ENCODE data around the gene TMEM260.

DNA sequence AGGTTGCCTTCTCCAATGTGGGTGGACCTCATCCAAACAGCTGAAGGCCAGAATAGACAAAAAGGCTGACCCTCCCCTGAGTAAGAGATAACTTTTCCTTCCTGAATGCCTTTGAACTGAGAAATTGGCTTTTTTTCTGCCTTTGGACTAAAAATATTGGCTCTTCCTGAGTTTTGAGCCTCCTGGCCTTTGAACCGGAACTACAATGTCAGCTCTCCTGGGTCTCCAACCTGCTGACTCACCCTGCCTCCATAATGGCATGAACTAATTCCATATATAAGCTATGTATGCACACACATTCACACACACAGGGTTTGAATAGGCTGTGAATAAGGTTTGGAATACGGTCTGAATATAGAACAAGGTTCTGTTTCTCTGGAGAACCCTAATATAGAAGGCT lies 39.7 kb upstream of the TMEM260 start:
- TF ChIP-seq CREB1 (IDR thresholded peaks at IDR 0.05; ENCODE audit: low read depth) = no peak
- no peak for TF ChIP-seq YY1 (IDR thresholded peaks at IDR 0.05; ENCODE audit: low read depth)
- no peak for TF ChIP-seq TAF1 (IDR thresholded peaks at IDR 0.05; ENCODE audit: low read depth)
- TF ChIP-seq EP300 (IDR thresholded peaks at IDR 0.05; ENCODE audit: borderline replicate concordance) = no peak
- no peak for TF ChIP-seq TEAD4 (IDR thresholded peaks at IDR 0.05)
- no peak for TF ChIP-seq CEBPB (IDR thresholded peaks at IDR 0.05)
- no peak for TF ChIP-seq RAD21 (IDR thresholded peaks at IDR 0.05; ENCODE audit: low read depth)
- TF ChIP-seq ZBTB7A (IDR thresholded peaks at IDR 0.05; ENCODE audit: low read depth) = no peak
- TF ChIP-seq TCF12 (IDR thresholded peaks at IDR 0.05; ENCODE audit: low read depth) = no peak
- TF ChIP-seq, protein P1, sequence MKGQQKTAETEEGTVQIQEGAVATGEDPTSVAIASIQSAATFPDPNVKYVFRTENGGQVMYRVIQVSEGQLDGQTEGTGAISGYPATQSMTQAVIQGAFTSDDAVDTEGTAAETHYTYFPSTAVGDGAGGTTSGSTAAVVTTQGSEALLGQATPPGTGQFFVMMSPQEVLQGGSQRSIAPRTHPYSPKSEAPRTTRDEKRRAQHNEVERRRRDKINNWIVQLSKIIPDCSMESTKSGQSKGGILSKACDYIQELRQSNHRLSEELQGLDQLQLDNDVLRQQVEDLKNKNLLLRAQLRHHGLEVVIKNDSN (IDR thresholded peaks at IDR 0.05) = no peak
- TF ChIP-seq, protein P2, sequence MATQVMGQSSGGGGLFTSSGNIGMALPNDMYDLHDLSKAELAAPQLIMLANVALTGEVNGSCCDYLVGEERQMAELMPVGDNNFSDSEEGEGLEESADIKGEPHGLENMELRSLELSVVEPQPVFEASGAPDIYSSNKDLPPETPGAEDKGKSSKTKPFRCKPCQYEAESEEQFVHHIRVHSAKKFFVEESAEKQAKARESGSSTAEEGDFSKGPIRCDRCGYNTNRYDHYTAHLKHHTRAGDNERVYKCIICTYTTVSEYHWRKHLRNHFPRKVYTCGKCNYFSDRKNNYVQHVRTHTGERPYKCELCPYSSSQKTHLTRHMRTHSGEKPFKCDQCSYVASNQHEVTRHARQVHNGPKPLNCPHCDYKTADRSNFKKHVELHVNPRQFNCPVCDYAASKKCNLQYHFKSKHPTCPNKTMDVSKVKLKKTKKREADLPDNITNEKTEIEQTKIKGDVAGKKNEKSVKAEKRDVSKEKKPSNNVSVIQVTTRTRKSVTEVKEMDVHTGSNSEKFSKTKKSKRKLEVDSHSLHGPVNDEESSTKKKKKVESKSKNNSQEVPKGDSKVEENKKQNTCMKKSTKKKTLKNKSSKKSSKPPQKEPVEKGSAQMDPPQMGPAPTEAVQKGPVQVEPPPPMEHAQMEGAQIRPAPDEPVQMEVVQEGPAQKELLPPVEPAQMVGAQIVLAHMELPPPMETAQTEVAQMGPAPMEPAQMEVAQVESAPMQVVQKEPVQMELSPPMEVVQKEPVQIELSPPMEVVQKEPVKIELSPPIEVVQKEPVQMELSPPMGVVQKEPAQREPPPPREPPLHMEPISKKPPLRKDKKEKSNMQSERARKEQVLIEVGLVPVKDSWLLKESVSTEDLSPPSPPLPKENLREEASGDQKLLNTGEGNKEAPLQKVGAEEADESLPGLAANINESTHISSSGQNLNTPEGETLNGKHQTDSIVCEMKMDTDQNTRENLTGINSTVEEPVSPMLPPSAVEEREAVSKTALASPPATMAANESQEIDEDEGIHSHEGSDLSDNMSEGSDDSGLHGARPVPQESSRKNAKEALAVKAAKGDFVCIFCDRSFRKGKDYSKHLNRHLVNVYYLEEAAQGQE (IDR thresholded peaks at IDR 0.05; ENCODE audit: low read depth) = no peak
- TF ChIP-seq FOXM1 (IDR thresholded peaks at IDR 0.05; ENCODE audit: borderline replicate concordance, low read depth) = no peak
- TF ChIP-seq, protein P3, sequence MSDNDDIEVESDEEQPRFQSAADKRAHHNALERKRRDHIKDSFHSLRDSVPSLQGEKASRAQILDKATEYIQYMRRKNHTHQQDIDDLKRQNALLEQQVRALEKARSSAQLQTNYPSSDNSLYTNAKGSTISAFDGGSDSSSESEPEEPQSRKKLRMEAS (IDR thresholded peaks at IDR 0.05) = no peak
- TF ChIP-seq EGR1 (IDR thresholded peaks at IDR 0.05) = no peak

Data from Ishikawa (cell line).